Muscle of leg (tissue), 11 donors: Measurements from ENCODE around the gene KCP. TPM values are rescaled to one million over a fixed set of nuclear protein-coding genes. Genes with fewer than 3 reads are reported as not detected.

Experiments used
- DNase-seq: peaks from one replicate; pipeline ENCODE4 v3.0.0; 2013
- H3K27ac ChIP-seq: one replicate; pipeline ENCODE4 v1.5.1; 2013; ENCODE audit warnings: mild to moderate bottlenecking, low read length, control low read depth
- H3K27me3 ChIP-seq: one replicate; pipeline ENCODE4 v1.6.1; 2013; ENCODE audit warnings: low read length; ENCODE audit not compliant: control insufficient read depth, insufficient read depth
- H3K36me3 ChIP-seq: one replicate; pipeline ENCODE4 v1.6.1; 2013; ENCODE audit warnings: low read length; ENCODE audit not compliant: control insufficient read depth, insufficient read depth
- H3K4me1 ChIP-seq: one replicate; pipeline ENCODE4 v1.6.1; 2013; ENCODE audit warnings: low read length; ENCODE audit not compliant: control insufficient read depth, insufficient read depth
- H3K4me3 ChIP-seq: one replicate; pipeline ENCODE4 v1.5.1; 2013; ENCODE audit warnings: low read length, control low read depth
- H3K9me3 ChIP-seq: replicated peaks from 2 replicates; pipeline ENCODE4 v1.6.1; 2013; ENCODE audit warnings: low read depth, low read length; ENCODE audit not compliant: control insufficient read depth
- WGBS: methylation state at CpG from one replicate; pipeline ENCODE4 v1.1.5; 2013; ENCODE audit warnings: missing lambda C conversion rate; ENCODE audit not compliant: insufficient coverage; 5-methylcytosine and 5-hydroxymethylcytosine counted together
- polyA plus RNA-seq, 8 donors: library from polyadenylated mRNA; unstranded; fragments of 120-200 nt; gene quantifications; one replicate each; pipeline versions ENCODE4 v1.2.1 to v1.2.3, GENCODE V29; 2013; ENCODE audit warnings: inconsistent platforms in 1 of 8, low replicate concordance in 1 of 8; ENCODE audit not compliant: insufficient read length in 8 of 8, insufficient read depth in 1 of 8
- total RNA-seq: library from RNA; stranded (reverse); fragments of 120-200 nt; gene quantifications from one replicate; pipeline ENCODE4 v1.2.4, GENCODE V29; 2013

KCP gene
- total and polyA plus RNA-seq, 9 donors: 0.50 to 1.8 (median 1.1) TPM

- DNase-seq: no peak
- Histone ChIP-seq H3K36me3 (peaks cover 9% of the 10 kb centered on the region), H3K27ac (no peak overlapping the region), H3K9me3 (no peaks in the 10 kb centered on the region), H3K4me3 (no peak overlapping the region), H3K27me3 (peaks cover 19% of the 10 kb centered on the region), H3K4me1 (peaks cover 34% of the 10 kb centered on the region)
- 92% methylated on average over 2 of the region's 5 CpGs for WGBS
These were observed 39.5 kb downstream of the KCP start for GRCh38 chr7:128871050-128871449.

GRCh38 chr7:128869944-128870285 lies 40.6 kb downstream of the KCP start:
- 7% methylated on average over 30 of the region's 30 CpGs for WGBS
- no peak overlapping the region for H3K27ac ChIP-seq
- no peak for DNase-seq

GRCh38 chr7:128869138-128869943 lies 41.2 kb downstream of the KCP start:
- peak overlapping the region; percentile 50 for H3K4me3 ChIP-seq

More at GRCh38 chr7:128869944-128870285, 40.6 kb downstream of the KCP start:
- peaks cover 19% of the 10 kb centered on the region for H3K27me3 ChIP-seq
- peak overlapping the region; percentile 19 for H3K4me3 ChIP-seq
- H3K4me1 ChIP-seq: peaks cover 34% of the 10 kb centered on the region
- peaks cover 20% of the 10 kb centered on the region for H3K36me3 ChIP-seq
- H3K9me3 ChIP-seq: no peaks in the 10 kb centered on the region

GRCh38 chr7:128868624-128869137 lies 41.8 kb downstream of the KCP start:
- H3K27ac ChIP-seq: no peak overlapping the region
- DNase-seq: no peak
- 35% methylated on average over 8 of the region's 13 CpGs for WGBS

More at GRCh38 chr7:128869138-128869943, 41.2 kb downstream of the KCP start:
- WGBS: under 1% methylated on average over 85 of the region's 86 CpGs
- DNase-seq: peak; percentile 69
- peaks cover 19% of the 10 kb centered on the region for H3K27me3 ChIP-seq
- H3K27ac ChIP-seq: no peak overlapping the region
- no peaks in the 10 kb centered on the region for H3K9me3 ChIP-seq
- peaks cover 25% of the 10 kb centered on the region for H3K36me3 ChIP-seq
- H3K4me1 ChIP-seq: peaks cover 34% of the 10 kb centered on the region

GRCh38 chr7:128867842-128868623 lies 42.5 kb downstream of the KCP start:
- Histone ChIP-seq H3K27me3 (peaks cover 19% of the 10 kb centered on the region), H3K36me3 (peaks cover 25% of the 10 kb centered on the region), H3K27ac (no peak overlapping the region), H3K4me3 (no peak overlapping the region), H3K9me3 (no peaks in the 10 kb centered on the region), H3K4me1 (peaks cover 39% of the 10 kb centered on the region)
- WGBS: 35% methylated on average over 6 of the region's 11 CpGs
- peak; percentile 73 for DNase-seq

More at GRCh38 chr7:128868624-128869137, 41.8 kb downstream of the KCP start:
- no peaks in the 10 kb centered on the region for H3K9me3 ChIP-seq
- H3K36me3 ChIP-seq: peaks cover 25% of the 10 kb centered on the region
- H3K4me3 ChIP-seq: peak overlapping the region; percentile 50
- H3K27me3 ChIP-seq: peaks cover 19% of the 10 kb centered on the region
- peaks cover 39% of the 10 kb centered on the region for H3K4me1 ChIP-seq

GRCh38 chr7:128867241-128867640 lies 43.3 kb downstream of the KCP start:
- WGBS: 77% methylated on average over 3 of the region's 4 CpGs

GRCh38 chr7:128865996-128866877 lies 44.3 kb downstream of the KCP start:
- peaks cover 15% of the 10 kb centered on the region for H3K27me3 ChIP-seq
- peaks cover 41% of the 10 kb centered on the region for H3K4me1 ChIP-seq
- no peaks in the 10 kb centered on the region for H3K9me3 ChIP-seq
- H3K27ac ChIP-seq: no peak overlapping the region
- whole genome bisulfite sequencing: 87% methylated on average over 11 of the region's 27 CpGs
- H3K4me3 ChIP-seq: no peak overlapping the region
- H3K36me3 ChIP-seq: peaks cover 25% of the 10 kb centered on the region
- DNase-seq: no peak

More at GRCh38 chr7:128867241-128867640, 43.3 kb downstream of the KCP start:
- Histone ChIP-seq H3K4me3 (no peak overlapping the region), H3K36me3 (peaks cover 25% of the 10 kb centered on the region), H3K27ac (no peak overlapping the region), H3K4me1 (peaks cover 41% of the 10 kb centered on the region), H3K9me3 (no peaks in the 10 kb centered on the region), H3K27me3 (peaks cover 15% of the 10 kb centered on the region)
- DNase-seq: no peak

GRCh38 chr7:128865303-128865702 lies 45.2 kb downstream of the KCP start:
- WGBS: 94% methylated on average over 11 of the region's 12 CpGs
- no peak overlapping the region for H3K27ac ChIP-seq
- no peak overlapping the region for H3K4me3 ChIP-seq
- H3K27me3 ChIP-seq: peaks cover 7% of the 10 kb centered on the region
- no peak for DNase-seq
- peaks cover 46% of the 10 kb centered on the region for H3K4me1 ChIP-seq
- H3K36me3 ChIP-seq: peaks cover 25% of the 10 kb centered on the region
- H3K9me3 ChIP-seq: no peaks in the 10 kb centered on the region

GRCh38 chr7:128863433-128863989 lies 47.0 kb downstream of the KCP start:
- DNase-seq: peak; percentile 62
- Histone ChIP-seq H3K36me3 (peaks cover 43% of the 10 kb centered on the region), H3K27ac (peak overlapping the region; percentile 85), H3K4me3 (peak overlapping the region; percentile 86), H3K4me1 (peaks cover 51% of the 10 kb centered on the region), H3K27me3 (peaks cover under 1% of the 10 kb centered on the region), H3K9me3 (no peaks in the 10 kb centered on the region)
- WGBS: 0% methylated on average over 3 of the region's 6 CpGs
